Tibial artery (tissue), 4 donors: ENCODE data around the gene TACR2.

ENCODE experiments used
- DNase-seq, 2 donors: peaks; one replicate each; pipeline ENCODE4 v3.0.0-alpha.2; 2019
- H3K27ac ChIP-seq, 2 donors: fragments of 200-600 bp; sonication (generic) in 1 of 2; 1 replicate in 1 of 2; 2 replicates in 1 of 2; pipeline ENCODE4 v1.5.1; 2018 to 2019; ENCODE audit warnings: mild to moderate bottlenecking in 1 of 2
- H3K27me3 ChIP-seq, 2 donors: fragments of 200-600 bp; sonication (generic) in 1 of 2; one replicate each; pipeline versions ENCODE4 v1.5.1 to v1.6.0; 2016 to 2019
- H3K36me3 ChIP-seq, 3 donors: fragments of 200-600 bp; sonication (generic) in 2 of 3; one replicate each; pipeline ENCODE4 v1.5.1; 2016 to 2019; ENCODE audit warnings: mild to moderate bottlenecking in 2 of 3
- H3K4me1 ChIP-seq, 4 donors: fragments of 200-600 bp; sonication (generic) in 2 of 4; 1 replicate in 3 of 4; 2 replicates in 1 of 4; pipeline ENCODE4 v1.5.1; 2016 to 2019
- H3K4me3 ChIP-seq, 2 donors: fragments of 200-600 bp; sonication (generic) in 1 of 2; 1 replicate in 1 of 2; 2 replicates in 1 of 2; pipeline ENCODE4 v1.5.1; 2018 to 2019; ENCODE audit warnings: mild to moderate bottlenecking in 2 of 2
- H3K9me3 ChIP-seq, 3 donors: fragments of 200-600 bp; sonication (generic) in 1 of 3; one replicate each; pipeline ENCODE4 v1.5.1; 2016 to 2019
- CTCF ChIP-seq, 2 experiments: fragments of 200-600 bp in 1 of 2; fragments of 450-650 bp in 1 of 2; IDR thresholded peaks; one replicate each; pipeline ENCODE4 v1.5.1; 2017 to 2019; ENCODE audit warnings: antibody characterized with exemption in 2 of 2, mild to moderate bottlenecking in 1 of 2, moderate library complexity in 1 of 2
- intact Hi-C: fragments of 100-400 bp; cut with DNase I; formaldehyde crosslinking; loops from one replicate; pipeline ENCODE4 v1.15.0; 2023; ENCODE audit warnings: low total_unique reads

The TACR2 gene

GRCh38 chr10:69384320-69384719 lies 32.4 kb downstream of the TACR2 start:
- H3K36me3 ChIP-seq: peaks cover 81 to 99% (median 87%) of the 10 kb centered on the region in 3 donors
- no peak overlapping the region for H3K27ac ChIP-seq
- peaks cover 0 to 10% (median 4%) of the 10 kb centered on the region in 4 donors for H3K4me1 ChIP-seq
- H3K4me3 ChIP-seq: no peak overlapping the region
- no peak for DNase-seq
- H3K9me3 ChIP-seq: no peaks in the 10 kb centered on the region
- H3K27me3 ChIP-seq: no peaks in the 10 kb centered on the region
- intact Hi-C loops: no loop called here
- TF ChIP-seq CTCF (IDR thresholded peaks at IDR 0.05): no peak

- TF ChIP-seq CTCF (IDR thresholded peaks at IDR 0.05): no peak
Observed at GRCh38 chr10:69383558-69383957, 33.2 kb downstream of the TACR2 start.

DNA sequence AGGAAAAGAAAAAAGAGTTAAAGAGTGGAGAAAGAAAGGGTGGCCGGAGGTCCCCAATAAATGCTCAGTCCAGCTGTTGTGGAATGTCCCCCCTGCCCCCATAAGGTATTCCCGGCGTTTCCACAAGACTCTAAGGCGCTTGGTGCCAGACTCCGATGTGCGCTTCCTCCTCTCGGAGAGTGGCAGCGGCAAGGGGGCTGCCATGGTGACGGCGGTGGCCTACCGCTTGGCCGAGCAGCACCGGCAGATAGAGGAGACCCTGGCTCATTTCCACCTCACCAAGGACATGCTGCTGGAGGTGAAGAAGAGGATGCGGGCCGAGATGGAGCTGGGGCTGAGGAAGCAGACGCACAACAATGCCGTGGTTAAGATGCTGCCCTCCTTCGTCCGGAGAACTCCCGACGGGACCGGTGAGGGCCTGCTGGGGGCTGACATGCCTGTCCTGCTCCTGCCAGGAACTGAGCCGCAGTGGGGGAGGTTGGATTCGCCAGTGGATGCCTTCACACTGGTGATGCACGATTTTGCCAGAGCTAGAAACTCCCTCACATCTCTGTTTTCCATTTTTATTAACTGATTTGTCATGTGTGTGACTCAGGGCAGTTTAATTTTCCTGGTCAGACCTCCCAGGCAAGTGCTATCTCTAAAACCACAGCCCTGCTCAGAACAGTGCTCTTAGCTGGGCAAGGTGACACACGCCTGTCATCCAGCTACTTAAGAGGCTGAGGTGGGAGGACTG lies 34.2 kb downstream of the TACR2 start:
- no peak overlapping the region for H3K4me3 ChIP-seq
- H3K9me3 ChIP-seq: no peaks in the 10 kb centered on the region
- DNase-seq: no peak
- H3K27ac ChIP-seq: peak overlapping the region in 1 of 2 donors; percentile 40
- TF ChIP-seq CTCF (IDR thresholded peaks at IDR 0.05): no peak
- peaks cover 70 to 86% (median 84%) of the 10 kb centered on the region in 3 donors for H3K36me3 ChIP-seq
- H3K27me3 ChIP-seq: no peaks in the 10 kb centered on the region
- intact Hi-C loops: no loop called here
- H3K4me1 ChIP-seq: peaks cover 0 to 10% (median 4%) of the 10 kb centered on the region in 4 donors

More at GRCh38 chr10:69383558-69383957, 33.2 kb downstream of the TACR2 start:
- no peak for DNase-seq
- Histone ChIP-seq H3K9me3 (no peaks in the 10 kb centered on the region), H3K36me3 (peaks cover 80 to 92% (median 83%) of the 10 kb centered on the region in 3 donors), H3K27me3 (no peaks in the 10 kb centered on the region), H3K27ac (peak overlapping the region in 1 of 2 donors; percentile 40), H3K4me3 (no peak overlapping the region), H3K4me1 (peaks cover 0 to 10% (median 4%) of the 10 kb centered on the region in 4 donors)
- intact Hi-C loops: no loop called here

DNA sequence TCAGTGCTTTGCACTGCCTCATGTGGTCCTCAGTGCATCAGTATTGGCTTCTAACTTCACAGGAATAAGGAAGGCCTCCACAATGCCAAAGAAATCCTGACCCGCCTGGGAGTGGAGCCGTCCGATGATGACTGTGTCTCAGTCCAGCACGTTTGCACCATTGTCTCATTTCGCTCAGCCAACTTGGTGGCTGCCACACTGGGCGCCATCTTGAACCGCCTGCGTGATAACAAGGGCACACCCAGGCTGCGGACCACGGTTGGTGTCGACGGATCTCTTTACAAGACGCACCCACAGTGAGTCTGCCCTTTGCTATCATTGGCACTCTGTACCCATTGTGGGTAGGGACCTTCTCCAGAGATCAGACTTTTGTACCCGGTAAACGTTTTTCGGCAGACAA lies 36.9 kb downstream of the TACR2 start:
- Histone ChIP-seq H3K36me3 (peaks cover 54 to 73% (median 66%) of the 10 kb centered on the region in 3 donors), H3K4me1 (peaks cover 0 to 30% (median 25%) of the 10 kb centered on the region in 4 donors)
- intact Hi-C loops: no loop called here

DNA sequence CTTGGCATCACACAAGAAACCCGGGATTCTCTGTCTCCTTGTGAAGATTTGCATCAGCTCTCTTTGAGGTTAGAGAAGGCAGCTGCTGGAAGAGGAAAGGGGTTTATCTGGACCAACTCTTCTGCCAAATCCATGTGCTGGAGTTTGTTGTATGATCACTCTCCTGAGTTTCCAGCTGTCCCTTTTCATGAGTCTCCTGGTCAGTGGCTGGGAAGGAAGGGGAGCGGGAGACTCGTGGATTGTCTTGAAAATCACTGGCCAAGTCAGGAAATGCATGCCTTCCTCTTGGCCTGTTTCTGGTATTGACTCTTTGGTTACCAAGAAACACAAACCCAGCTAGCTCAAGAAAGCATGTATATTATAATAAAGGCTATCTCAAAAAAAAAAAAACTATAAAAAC lies 38.8 kb downstream of the TACR2 start:
- no peak for DNase-seq
- peaks cover 0 to 37% (median 21%) of the 10 kb centered on the region in 4 donors for H3K4me1 ChIP-seq
- no peak overlapping the region for H3K4me3 ChIP-seq
- H3K36me3 ChIP-seq: peaks cover 37 to 71% (median 59%) of the 10 kb centered on the region in 3 donors
- no peaks in the 10 kb centered on the region for H3K9me3 ChIP-seq
- H3K27ac ChIP-seq: peak overlapping the region; percentile 38 to 41
- intact Hi-C loops: no loop called here
- H3K27me3 ChIP-seq: no peaks in the 10 kb centered on the region
- TF ChIP-seq CTCF (IDR thresholded peaks at IDR 0.05): no peak

More for the DNA sequence above, 36.9 kb downstream of the TACR2 start:
- H3K4me3 ChIP-seq: no peak overlapping the region
- no peak overlapping the region for H3K27ac ChIP-seq
- H3K27me3 ChIP-seq: no peaks in the 10 kb centered on the region
- DNase-seq: no peak
- no peak for TF ChIP-seq CTCF (IDR thresholded peaks at IDR 0.05)
- H3K9me3 ChIP-seq: no peaks in the 10 kb centered on the region
